SK-N-SH treated with all-trans-retinoic acid at 6 μM for 48 hours (cell line): Measurements from ENCODE around the gene KCNA10.

Source experiments
- ATAC-seq: fragments of 200-7000 bp; cut with Tn5 transposase; 3 replicates; pipeline ENCODE4 v1.9.1; 2020; ENCODE audit warnings: mild to moderate bottlenecking, moderate library complexity
- ARNTL ChIP-seq: fragments of 450-650 bp; formaldehyde crosslinking; IDR thresholded peaks from 2 replicates; pipeline ENCODE4 v1.5.0; 2020; ENCODE audit warnings: low read depth, mild to moderate bottlenecking, moderate library complexity, borderline replicate concordance
- BACH2 ChIP-seq: fragments of 250-450 bp; sonication (Bioruptor Pico); IDR thresholded peaks from 2 replicates; pipeline ENCODE4 v1.9.0; 2021; ENCODE audit warnings: mild to moderate bottlenecking, borderline replicate concordance
- CSDC2 ChIP-seq: fragments of 250-450 bp; sonication (Bioruptor Pico); IDR thresholded peaks from 2 replicates; pipeline ENCODE4 v1.5.0; 2020; ENCODE audit warnings: mild to moderate bottlenecking, moderate library complexity
- ISL1 ChIP-seq: fragments of 250-450 bp; sonication (Bioruptor Pico); IDR thresholded peaks from 2 replicates; pipeline ENCODE4 v2.1.2; 2022; ENCODE audit warnings: mild to moderate bottlenecking, moderate library complexity
- OSR1 ChIP-seq: fragments of 250-450 bp; sonication (Bioruptor Pico); IDR thresholded peaks from 2 replicates; pipeline ENCODE4 v1.8.0; 2022; ENCODE audit warnings: moderate library complexity, mild to moderate bottlenecking, inconsistent platforms
- PATZ1 ChIP-seq: fragments of 250-450 bp; sonication (Bioruptor Pico); IDR thresholded peaks from 2 replicates; pipeline ENCODE4 v1.8.0; 2020; ENCODE audit warnings: mild to moderate bottlenecking, moderate library complexity, borderline replicate concordance
- POU6F1 ChIP-seq: fragments of 250-450 bp; sonication (Bioruptor Pico); IDR thresholded peaks from 2 replicates; pipeline ENCODE4 v1.8.0; 2021; ENCODE audit warnings: low read depth, mild to moderate bottlenecking, moderate library complexity, borderline replicate concordance
- PPARA ChIP-seq: fragments of 250-450 bp; sonication (Bioruptor Pico); IDR thresholded peaks from 2 replicates; pipeline ENCODE4 v1.5.0; 2020; ENCODE audit warnings: mild to moderate bottlenecking, borderline replicate concordance
- RARB ChIP-seq: fragments of 250-450 bp; sonication (Bioruptor Pico); IDR thresholded peaks from 2 replicates; pipeline ENCODE4 v1.8.0; 2021; ENCODE audit warnings: mild to moderate bottlenecking, moderate library complexity
- SNAI2 ChIP-seq: fragments of 250-450 bp; sonication (Bioruptor Pico); IDR thresholded peaks from 2 replicates; pipeline ENCODE4 v1.5.0; 2020; ENCODE audit warnings: mild to moderate bottlenecking, moderate library complexity
- TCF4 ChIP-seq: fragments of 250-450 bp; sonication (Bioruptor Pico); IDR thresholded peaks from 2 replicates; pipeline ENCODE4 v1.8.0; 2021; ENCODE audit warnings: mild to moderate bottlenecking, moderate library complexity, borderline replicate concordance
- TOX ChIP-seq: fragments of 250-450 bp; sonication (Bioruptor Pico); IDR thresholded peaks from 2 replicates; pipeline ENCODE4 v1.8.0; 2021; ENCODE audit warnings: mild to moderate bottlenecking, moderate library complexity, borderline replicate concordance
- ZC3H10 ChIP-seq: fragments of 250-450 bp; sonication (Bioruptor Pico); IDR thresholded peaks from 2 replicates; pipeline ENCODE4 v1.5.1; 2021; ENCODE audit warnings: mild to moderate bottlenecking, moderate library complexity
- ZFP30 ChIP-seq: fragments of 450-650 bp; formaldehyde crosslinking; IDR thresholded peaks from 2 replicates; pipeline ENCODE4 v1.5.0; 2022; ENCODE audit warnings: mild to moderate bottlenecking, moderate library complexity
- ZNF565 ChIP-seq: fragments of 450-650 bp; formaldehyde crosslinking; conservative IDR thresholded peaks from 2 replicates; pipeline ENCODE4 v1.5.0; 2020; ENCODE audit warnings: low read depth, mild to moderate bottlenecking, moderate library complexity
- ZNF70 ChIP-seq: fragments of 450-650 bp; formaldehyde crosslinking; IDR thresholded peaks from 2 replicates; pipeline ENCODE4 v1.5.0; 2020; ENCODE audit warnings: mild to moderate bottlenecking, moderate library complexity
- ZNF8 ChIP-seq: fragments of 450-650 bp; formaldehyde crosslinking; IDR thresholded peaks from 2 replicates; pipeline ENCODE4 v1.5.0; 2020; ENCODE audit warnings: mild to moderate bottlenecking, moderate library complexity

Gene KCNA10

DNA sequence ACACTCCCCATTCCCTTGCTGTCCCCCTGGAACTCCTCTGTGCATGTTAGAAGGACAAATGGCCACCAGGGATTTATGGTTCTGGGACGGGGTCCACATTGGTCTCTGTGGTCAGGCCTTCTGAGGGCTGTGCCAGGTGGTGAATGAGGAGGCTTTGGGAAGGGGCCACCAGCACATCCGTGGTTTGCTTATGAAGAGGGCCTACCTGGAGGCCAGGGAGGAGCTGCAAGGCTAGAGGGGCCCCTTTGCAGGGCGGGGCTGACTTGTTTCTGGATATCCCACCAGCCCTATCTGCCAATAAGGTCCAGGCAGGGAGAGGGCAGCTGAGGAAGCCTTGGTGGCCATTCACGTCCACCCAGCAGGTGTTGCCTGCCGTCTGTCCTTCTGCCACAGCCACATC lies 24.9 kb downstream of the KCNA10 start:
- no peak for ATAC-seq
- no peak for TF ChIP-seq ZNF565

DNA sequence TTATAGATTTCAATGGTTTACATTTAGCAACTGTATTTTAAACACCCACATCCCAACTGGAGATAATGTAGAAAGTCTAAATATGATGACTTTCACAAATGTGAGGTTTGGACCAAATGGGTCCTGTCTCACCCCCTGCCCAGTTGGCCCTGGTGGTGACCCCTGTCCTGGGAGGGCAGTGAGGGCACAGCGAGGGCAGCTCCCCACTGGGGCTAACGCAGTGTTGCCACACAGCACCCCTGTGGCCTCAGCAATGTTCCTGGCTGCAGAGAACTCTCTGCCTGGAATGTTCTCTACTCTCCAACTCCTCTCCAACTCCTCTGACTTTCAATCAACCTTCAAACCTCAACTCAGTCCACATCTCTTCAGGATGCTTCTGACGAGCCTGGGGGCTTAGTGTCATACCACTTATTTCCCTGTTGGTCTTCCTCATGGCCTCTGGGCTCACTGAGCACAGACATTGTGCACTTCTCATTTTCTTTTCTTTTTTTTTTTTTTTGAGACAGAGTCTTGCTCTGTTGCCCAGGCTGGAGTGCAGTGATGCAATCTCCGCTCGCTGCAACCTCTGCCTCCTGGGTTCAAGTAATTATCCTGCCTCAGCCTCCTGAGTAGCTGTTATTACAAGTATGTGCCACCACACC lies 25.8 kb downstream of the KCNA10 start:
- TF ChIP-seq POU6F1 (CRISPR knock-in tag) (no peak), PATZ1 (CRISPR knock-in tag) (no peak), ZC3H10 (CRISPR knock-in tag) (no peak), ARNTL (CRISPR knock-in tag) (no peak), RARB (CRISPR knock-in tag) (no peak), BACH2 (no peak), OSR1 (CRISPR knock-in tag) (no peak), PPARA (CRISPR knock-in tag) (no peak), TOX (no peak), CSDC2 (no peak), SNAI2 (CRISPR knock-in tag) (no peak)
- TF ChIP-seq, all 23 proteins: peak for 0
- no peak for ATAC-seq

GRCh38 chr1:110492573-110492972 lies 26.4 kb downstream of the KCNA10 start:
- TF ChIP-seq RARB (CRISPR knock-in tag) (no peak), ZNF8 (CRISPR knock-in tag) (no peak), ZFP30 (CRISPR knock-in tag) (no peak), ZC3H10 (CRISPR knock-in tag) (no peak), ARNTL (CRISPR knock-in tag) (no peak), SNAI2 (CRISPR knock-in tag) (no peak), ISL1 (CRISPR knock-in tag) (no peak), ZNF70 (no peak)
- ATAC-seq = no peak

DNA sequence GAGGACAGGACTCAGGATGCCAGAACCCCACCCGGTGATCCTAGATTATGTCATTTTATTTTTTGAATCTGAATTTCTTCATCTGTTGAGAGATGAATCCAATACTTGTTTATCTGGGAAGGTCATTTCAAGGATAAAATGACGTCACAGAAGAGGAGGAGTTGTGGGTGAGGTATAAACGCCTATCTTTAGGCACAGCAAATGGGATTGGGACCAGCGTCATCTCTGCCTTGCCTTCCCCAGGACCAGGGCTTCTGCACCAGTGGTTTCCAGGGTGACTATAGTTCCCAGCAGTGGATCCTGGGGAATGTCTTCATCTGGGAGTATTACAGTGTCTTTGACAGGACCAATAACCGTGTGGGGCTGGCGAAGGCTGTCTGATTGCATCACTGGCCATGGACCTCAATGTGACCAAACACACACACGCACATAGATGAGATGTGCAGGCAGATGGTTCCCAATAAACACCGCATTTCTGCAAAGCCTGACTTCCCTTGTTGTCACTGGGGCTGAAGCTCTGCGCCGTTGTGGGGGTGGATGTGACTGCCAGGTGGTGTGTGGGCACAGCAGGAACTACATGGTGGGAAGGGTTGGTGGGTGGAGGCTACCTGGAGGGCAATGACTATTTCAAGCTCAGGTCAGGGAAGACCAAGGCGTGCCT lies 28.1 kb downstream of the KCNA10 start:
- ATAC-seq = no peak
- TF ChIP-seq ZC3H10 (CRISPR knock-in tag) = no peak
- no peak for TF ChIP-seq RARB (CRISPR knock-in tag)
- TF ChIP-seq OSR1 (CRISPR knock-in tag) = no peak
- TF ChIP-seq ZNF8 (CRISPR knock-in tag) = no peak

GRCh38 chr1:110489973-110490542 lies 28.9 kb downstream of the KCNA10 start:
- TF ChIP-seq CSDC2 = no peak
- TF ChIP-seq, all 23 proteins: peak for 0
- ATAC-seq = no peak

- no peak for ATAC-seq
- TF ChIP-seq OSR1 (CRISPR knock-in tag) (no peak), PATZ1 (CRISPR knock-in tag) (no peak), ZNF565 (no peak), ZNF8 (CRISPR knock-in tag) (no peak), ARNTL (CRISPR knock-in tag) (no peak)
- TF ChIP-seq, all 23 proteins: peak for 0
These were observed 29.6 kb downstream of the KCNA10 start for GRCh38 chr1:110489406-110489805.

DNA sequence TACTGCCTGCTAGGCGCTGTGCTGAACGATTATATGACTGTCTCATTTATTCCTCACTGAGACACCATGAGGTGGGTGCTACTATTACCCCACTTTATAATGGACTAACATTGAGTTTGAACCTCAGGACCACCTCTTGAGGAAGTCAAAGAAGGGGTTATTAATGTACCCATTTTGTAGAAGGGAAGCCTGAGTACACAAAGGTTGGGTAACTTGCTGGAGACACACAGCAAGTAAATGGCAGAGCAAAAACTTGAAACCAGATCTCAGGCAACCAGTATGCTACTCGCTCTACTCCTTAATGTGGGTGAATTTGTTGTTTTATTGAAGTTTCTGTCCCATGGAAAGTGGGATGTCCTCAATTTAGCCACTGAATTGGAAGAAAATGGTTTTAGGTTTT lies 30.1 kb downstream of the KCNA10 start:
- no peak for ATAC-seq
- no peak for TF ChIP-seq ISL1 (CRISPR knock-in tag)
- no peak for TF ChIP-seq TOX
- no peak for TF ChIP-seq POU6F1 (CRISPR knock-in tag)
- TF ChIP-seq OSR1 (CRISPR knock-in tag) = no peak
- no peak for TF ChIP-seq TCF4 (CRISPR knock-in tag)
- TF ChIP-seq ZC3H10 (CRISPR knock-in tag) = no peak
- TF ChIP-seq ZNF8 (CRISPR knock-in tag) = no peak
- TF ChIP-seq ZNF565 = no peak
- TF ChIP-seq PATZ1 (CRISPR knock-in tag) = no peak
- no peak for TF ChIP-seq SNAI2 (CRISPR knock-in tag)
